HepG2 (cell line): ENCODE measurements around the gene MEX3D. TPM values are rescaled to one million over a fixed set of nuclear protein-coding genes. Genes with fewer than 3 reads are reported as not detected.

Experiments used
- ATAC-seq: fragments of 200-7000 bp; cut with Tn5 transposase; 3 replicates; pipeline ENCODE4 v1.9.1; 2020; ENCODE audit warnings: mild to moderate bottlenecking, moderate library complexity
- BruUV-seq: library from RNA; stranded (reverse); fragments of 400-500 nt; replicated peaks from 2 replicates; lab custom pipeline; 2021; lab: Mats Ljungman, UMichigan
- CTCF ChIA-PET: fragments of 300-600 bp; formaldehyde crosslinking; extraction: SDS; loops from one replicate; lab custom pipeline; 2021; ENCODE audit warnings: low total read pairs, inconsistent platforms, low intra/inter-chr PET ratio; lab: Yijun Ruan, JAX
- POLR2A ChIA-PET: fragments of 350-600 bp; sonication (Branson Sonifier 250); formaldehyde crosslinking; loops from one replicate; lab custom pipeline; 2020; ENCODE audit warnings: antibody characterized with exemption, inconsistent platforms; lab: Yijun Ruan, JAX
- DNase-seq: peaks from one replicate; pipeline ENCODE4 v3.0.0-alpha.2; 2015; ENCODE audit warnings: low spot score
- FAIRE-seq: peaks from 3 replicates; lab custom pipeline; 2011; peaks lifted over from hg19 to GRCh38; lab: Jason Lieb, UNC
- H2AFZ ChIP-seq: one replicate; pipeline ENCODE4 v1.6.1; 2011; ENCODE audit warnings: low read length, inconsistent platforms
- H3K27ac ChIP-seq: fragments of 300-600 bp; 3 replicates; pipeline ENCODE4 v1.8.0; 2011; ENCODE audit warnings: mixed run types, mild to moderate bottlenecking, mixed read lengths, low read length, inconsistent platforms; ENCODE audit not compliant: insufficient read depth; ENCODE audit errors: extremely low read length
- H3K27me3 ChIP-seq, 2 experiments: fragments of 200-600 bp in 1 of 2; 2 replicates in 1 of 2; 3 replicates in 1 of 2; pipeline versions ENCODE4 v1.6.0 to v1.8.0; 2011; ENCODE audit warnings: low read length in 2 of 2, mild to moderate bottlenecking in 2 of 2, moderate library complexity in 2 of 2, inconsistent platforms in 1 of 2; ENCODE audit not compliant: insufficient read depth in 2 of 2, control insufficient read depth in 1 of 2
- H3K36me3 ChIP-seq, 2 experiments: fragments of 200-600 bp in 1 of 2; replicated peaks in 1 of 2; 2 replicates in 1 of 2; 3 replicates in 1 of 2; pipeline versions ENCODE4 v1.5.1 to v1.8.0; 2011; ENCODE audit warnings: low read length in 2 of 2, inconsistent platforms in 1 of 2; ENCODE audit not compliant: insufficient read depth in 2 of 2, control insufficient read depth in 1 of 2
- H3K4me1 ChIP-seq: 2 replicates; pipeline ENCODE4 v1.5.1; 2012; ENCODE audit warnings: low read length, inconsistent platforms; ENCODE audit not compliant: insufficient read depth
- H3K4me2 ChIP-seq: 2 replicates; pipeline ENCODE4 v1.6.0; 2011; ENCODE audit warnings: low read depth, low read length, inconsistent platforms
- H3K4me3 ChIP-seq, 3 experiments: fragments of 200-600 bp in 1 of 3; sonication (generic), shearing (Covaris generic) in 1 of 3; replicated peaks in 1 of 3; 2 replicates each; pipeline ENCODE4 v1.5.1; 2011 to 2016; ENCODE audit warnings: low read length in 3 of 3, inconsistent platforms in 2 of 3, low read depth in 2 of 3, mild to moderate bottlenecking in 2 of 3, control low read depth in 1 of 3, mixed read lengths in 1 of 3; ENCODE audit not compliant: insufficient read depth in 1 of 3
- H3K79me2 ChIP-seq: one replicate; pipeline ENCODE4 v1.6.1; 2011; ENCODE audit warnings: low read length, inconsistent platforms; ENCODE audit not compliant: insufficient read depth
- H3K9ac ChIP-seq: 2 replicates; pipeline ENCODE4 v1.6.0; 2011; ENCODE audit warnings: mild to moderate bottlenecking, low read depth, low read length, inconsistent platforms; ENCODE audit not compliant: insufficient read depth
- H3K9me3 ChIP-seq: 2 replicates; pipeline ENCODE4 v1.5.1; 2012; ENCODE audit warnings: mild to moderate bottlenecking, low read length
- H4K20me1 ChIP-seq: 2 replicates; pipeline ENCODE4 v1.6.0; 2011; ENCODE audit warnings: inconsistent platforms, mild to moderate bottlenecking, low read length, moderate library complexity; ENCODE audit not compliant: insufficient read depth
- CEBPB ChIP-seq: IDR thresholded peaks from 2 replicates; pipeline ENCODE4 v1.6.1; 2011; ENCODE audit warnings: low read depth, low read length, improper control_type of control experiment, borderline replicate concordance
- KLF16 ChIP-seq, 2 experiments: sonication (generic) in 1 of 2; formaldehyde crosslinking in 1 of 2; IDR thresholded peaks; 2 replicates each; pipeline versions ENCODE4 v1.6.1 to v1.8.0; 2016 to 2023; ENCODE audit warnings: missing genetic modification reagents in 2 of 2, missing compliant biosample characterization in 1 of 2
- SMC3 ChIP-seq: IDR thresholded peaks from 2 replicates; pipeline ENCODE4 v1.6.1; 2011; ENCODE audit warnings: low read length, improper control_type of control experiment
- ZNF510 ChIP-seq: sonication (generic); formaldehyde crosslinking; IDR thresholded peaks from 2 replicates; pipeline ENCODE4 v1.4.0; 2020; ENCODE audit warnings: low read depth, mild to moderate bottlenecking, missing genetic modification reagents
- ZNF644 ChIP-seq: IDR thresholded peaks from 2 replicates; pipeline ENCODE4 v1.6.1; 2016; ENCODE audit warnings: low read depth
- WGBS: methylation state at CpG from one replicate; pipeline ENCODE4 v1.1.6; 2017; ENCODE audit warnings: low lambda C conversion rate; 5-methylcytosine and 5-hydroxymethylcytosine counted together
- in situ Hi-C: cut with HindIII; loops from 2 replicates; pipeline ENCODE4 v1.10.0; 2017; ENCODE audit warnings: low pct_unique_long_range_greater_than_20kb; ENCODE audit not compliant: extremely low pct_ligation_motif_present
- intact Hi-C: fragments of 100-400 bp; cut with micrococcal nuclease; formaldehyde crosslinking; loops from one replicate; pipeline ENCODE4 v1.10.0; 2022; ENCODE audit not compliant: unreplicated experiment
- polyA plus RNA-seq, 8 experiments: library from polyadenylated mRNA; depleted of rRNA in 3 of 8; stranded (reverse) in 7 of 8; unstranded in 1 of 8; fragments of >200 nt; fragmentation: Illumina TruSeq in 4 of 8; extraction: Trizol in 4 of 8; gene quantifications; 2 replicates each; pipeline versions ENCODE4 v1.2.1 to v1.2.3, GENCODE V29; 2011 to 2016; ENCODE audit warnings: low read depth in 4 of 8, missing spikeins in 1 of 8, mixed read lengths in 1 of 8; ENCODE audit not compliant: insufficient read depth in 1 of 8
- total RNA-seq, 5 experiments: library from RNA; depleted of rRNA; stranded (reverse); fragments of >200 nt; fragmentation: Illumina TruSeq; extraction: Trizol; gene quantifications; 2 replicates each; pipeline ENCODE4 v1.2.3, GENCODE V29; 2016; ENCODE audit warnings: low read depth in 1 of 5
- TF ChIP-seq, protein P1 (sequence below), 2 experiments: IDR thresholded peaks; 2 replicates each; pipeline ENCODE4 v1.6.1; 2011 to 2012; ENCODE audit warnings: low read length in 2 of 2, borderline replicate concordance in 1 of 2, low read depth in 1 of 2, mild to moderate bottlenecking in 1 of 2, moderate library complexity in 1 of 2
- TF ChIP-seq, protein P2 (sequence below): IDR thresholded peaks from 2 replicates; pipeline ENCODE4 v1.4.0; 2020; ENCODE audit warnings: mild to moderate bottlenecking, missing genetic modification reagents
- TF ChIP-seq, protein P3 (sequence below): sonication (generic); formaldehyde crosslinking; IDR thresholded peaks from 2 replicates; pipeline ENCODE4 v1.4.0; 2020; ENCODE audit warnings: mild to moderate bottlenecking, low read depth, missing genetic modification reagents
- TF ChIP-seq, protein P4 (sequence below): sonication (generic); formaldehyde crosslinking; IDR thresholded peaks from 2 replicates; pipeline ENCODE4 v1.5.0; 2020; ENCODE audit warnings: missing genetic modification reagents
- TF ChIP-seq, protein P5 (sequence below): sonication (generic); formaldehyde crosslinking; IDR thresholded peaks from 2 replicates; pipeline ENCODE4 v1.5.0; 2020; ENCODE audit warnings: mild to moderate bottlenecking, missing genetic modification reagents

The MEX3D gene
- total and polyA plus RNA-seq, 2 of the 13 experiments (the other 11 are each of a cell fraction or from before 2014, with no cell fraction given) = 3.6 to 17.1 TPM

DNA sequence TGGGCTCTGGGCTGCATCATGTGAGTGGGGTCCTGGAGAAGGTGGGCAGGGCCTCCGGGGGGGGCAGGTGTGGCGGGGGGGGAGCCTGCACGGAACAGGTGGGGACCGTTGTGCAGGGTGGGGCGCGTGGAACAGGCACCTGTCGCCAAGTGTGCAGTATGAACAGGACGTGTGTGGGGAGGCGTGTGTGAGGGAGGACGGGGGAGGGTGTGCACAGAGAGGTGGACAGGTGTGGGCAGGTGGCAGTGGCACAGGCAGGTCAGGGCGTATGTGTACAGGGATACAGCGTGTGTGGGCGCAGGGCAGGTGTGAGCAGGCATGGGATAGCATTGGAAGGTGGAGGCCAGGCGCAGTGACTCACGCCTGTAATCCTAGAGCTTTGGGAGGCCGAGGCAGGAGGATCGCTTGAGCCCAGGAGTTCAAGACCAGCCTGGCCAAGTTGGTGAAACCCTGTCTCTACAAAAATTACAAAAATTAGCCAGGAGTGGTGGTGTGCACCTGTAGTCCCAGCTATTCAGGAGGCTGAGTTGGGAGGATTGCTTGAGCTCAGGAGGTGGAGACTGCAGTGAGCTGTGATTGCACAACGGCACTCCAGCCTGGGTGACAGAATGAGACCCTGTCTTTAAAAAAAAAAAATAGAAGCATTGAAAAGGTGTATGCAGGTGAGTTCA is 41.0 kb downstream of the MEX3D start:
- FAIRE-seq (no peak), DNase-seq (no peak), ATAC-seq (no peak)
- Histone ChIP-seq H3K27ac (no peak overlapping the region), H3K27me3 (peaks cover 27 to 58% of the 10 kb centered on the region in 2 experiments), H3K9ac (no peak overlapping the region), H3K4me1 (peaks cover 14% of the 10 kb centered on the region), H4K20me1 (no peaks in the 10 kb centered on the region), H3K79me2 (no peaks in the 10 kb centered on the region), H3K4me3 (no peak overlapping the region), H2AFZ (no peak overlapping the region), H3K36me3 (no peaks in the 10 kb centered on the region), H3K4me2 (no peak overlapping the region), H3K9me3 (no peaks in the 10 kb centered on the region)
- intact Hi-C loops (no loop called here), in situ Hi-C loops (no loop called here)
- ChIA-PET CTCF (no interaction called here), POLR2A (no interaction called here)
- WGBS = 30% methylated on average over 18 of the region's 18 CpGs
- BruUV-seq = no TSS peak
- TF ChIP-seq SMC3 = no peak
- TF ChIP-seq ZNF644 (CRISPR knock-in tag) = no peak
- TF ChIP-seq, protein P1, sequence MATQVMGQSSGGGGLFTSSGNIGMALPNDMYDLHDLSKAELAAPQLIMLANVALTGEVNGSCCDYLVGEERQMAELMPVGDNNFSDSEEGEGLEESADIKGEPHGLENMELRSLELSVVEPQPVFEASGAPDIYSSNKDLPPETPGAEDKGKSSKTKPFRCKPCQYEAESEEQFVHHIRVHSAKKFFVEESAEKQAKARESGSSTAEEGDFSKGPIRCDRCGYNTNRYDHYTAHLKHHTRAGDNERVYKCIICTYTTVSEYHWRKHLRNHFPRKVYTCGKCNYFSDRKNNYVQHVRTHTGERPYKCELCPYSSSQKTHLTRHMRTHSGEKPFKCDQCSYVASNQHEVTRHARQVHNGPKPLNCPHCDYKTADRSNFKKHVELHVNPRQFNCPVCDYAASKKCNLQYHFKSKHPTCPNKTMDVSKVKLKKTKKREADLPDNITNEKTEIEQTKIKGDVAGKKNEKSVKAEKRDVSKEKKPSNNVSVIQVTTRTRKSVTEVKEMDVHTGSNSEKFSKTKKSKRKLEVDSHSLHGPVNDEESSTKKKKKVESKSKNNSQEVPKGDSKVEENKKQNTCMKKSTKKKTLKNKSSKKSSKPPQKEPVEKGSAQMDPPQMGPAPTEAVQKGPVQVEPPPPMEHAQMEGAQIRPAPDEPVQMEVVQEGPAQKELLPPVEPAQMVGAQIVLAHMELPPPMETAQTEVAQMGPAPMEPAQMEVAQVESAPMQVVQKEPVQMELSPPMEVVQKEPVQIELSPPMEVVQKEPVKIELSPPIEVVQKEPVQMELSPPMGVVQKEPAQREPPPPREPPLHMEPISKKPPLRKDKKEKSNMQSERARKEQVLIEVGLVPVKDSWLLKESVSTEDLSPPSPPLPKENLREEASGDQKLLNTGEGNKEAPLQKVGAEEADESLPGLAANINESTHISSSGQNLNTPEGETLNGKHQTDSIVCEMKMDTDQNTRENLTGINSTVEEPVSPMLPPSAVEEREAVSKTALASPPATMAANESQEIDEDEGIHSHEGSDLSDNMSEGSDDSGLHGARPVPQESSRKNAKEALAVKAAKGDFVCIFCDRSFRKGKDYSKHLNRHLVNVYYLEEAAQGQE (IDR thresholded peaks at IDR 0.05; ENCODE audit: borderline replicate concordance in 1 of 2, low read depth in 1 of 2, low read length in 2 of 2) = no peak
- TF ChIP-seq KLF16 (CRISPR knock-in tag; IDR thresholded peaks at IDR 0.05) = no peak
- TF ChIP-seq ZNF510 (CRISPR knock-in tag) = no peak
- TF ChIP-seq, protein P2, sequence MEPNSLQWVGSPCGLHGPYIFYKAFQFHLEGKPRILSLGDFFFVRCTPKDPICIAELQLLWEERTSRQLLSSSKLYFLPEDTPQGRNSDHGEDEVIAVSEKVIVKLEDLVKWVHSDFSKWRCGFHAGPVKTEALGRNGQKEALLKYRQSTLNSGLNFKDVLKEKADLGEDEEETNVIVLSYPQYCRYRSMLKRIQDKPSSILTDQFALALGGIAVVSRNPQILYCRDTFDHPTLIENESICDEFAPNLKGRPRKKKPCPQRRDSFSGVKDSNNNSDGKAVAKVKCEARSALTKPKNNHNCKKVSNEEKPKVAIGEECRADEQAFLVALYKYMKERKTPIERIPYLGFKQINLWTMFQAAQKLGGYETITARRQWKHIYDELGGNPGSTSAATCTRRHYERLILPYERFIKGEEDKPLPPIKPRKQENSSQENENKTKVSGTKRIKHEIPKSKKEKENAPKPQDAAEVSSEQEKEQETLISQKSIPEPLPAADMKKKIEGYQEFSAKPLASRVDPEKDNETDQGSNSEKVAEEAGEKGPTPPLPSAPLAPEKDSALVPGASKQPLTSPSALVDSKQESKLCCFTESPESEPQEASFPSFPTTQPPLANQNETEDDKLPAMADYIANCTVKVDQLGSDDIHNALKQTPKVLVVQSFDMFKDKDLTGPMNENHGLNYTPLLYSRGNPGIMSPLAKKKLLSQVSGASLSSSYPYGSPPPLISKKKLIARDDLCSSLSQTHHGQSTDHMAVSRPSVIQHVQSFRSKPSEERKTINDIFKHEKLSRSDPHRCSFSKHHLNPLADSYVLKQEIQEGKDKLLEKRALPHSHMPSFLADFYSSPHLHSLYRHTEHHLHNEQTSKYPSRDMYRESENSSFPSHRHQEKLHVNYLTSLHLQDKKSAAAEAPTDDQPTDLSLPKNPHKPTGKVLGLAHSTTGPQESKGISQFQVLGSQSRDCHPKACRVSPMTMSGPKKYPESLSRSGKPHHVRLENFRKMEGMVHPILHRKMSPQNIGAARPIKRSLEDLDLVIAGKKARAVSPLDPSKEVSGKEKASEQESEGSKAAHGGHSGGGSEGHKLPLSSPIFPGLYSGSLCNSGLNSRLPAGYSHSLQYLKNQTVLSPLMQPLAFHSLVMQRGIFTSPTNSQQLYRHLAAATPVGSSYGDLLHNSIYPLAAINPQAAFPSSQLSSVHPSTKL (CRISPR knock-in tag) = no peak
- TF ChIP-seq, protein P3, sequence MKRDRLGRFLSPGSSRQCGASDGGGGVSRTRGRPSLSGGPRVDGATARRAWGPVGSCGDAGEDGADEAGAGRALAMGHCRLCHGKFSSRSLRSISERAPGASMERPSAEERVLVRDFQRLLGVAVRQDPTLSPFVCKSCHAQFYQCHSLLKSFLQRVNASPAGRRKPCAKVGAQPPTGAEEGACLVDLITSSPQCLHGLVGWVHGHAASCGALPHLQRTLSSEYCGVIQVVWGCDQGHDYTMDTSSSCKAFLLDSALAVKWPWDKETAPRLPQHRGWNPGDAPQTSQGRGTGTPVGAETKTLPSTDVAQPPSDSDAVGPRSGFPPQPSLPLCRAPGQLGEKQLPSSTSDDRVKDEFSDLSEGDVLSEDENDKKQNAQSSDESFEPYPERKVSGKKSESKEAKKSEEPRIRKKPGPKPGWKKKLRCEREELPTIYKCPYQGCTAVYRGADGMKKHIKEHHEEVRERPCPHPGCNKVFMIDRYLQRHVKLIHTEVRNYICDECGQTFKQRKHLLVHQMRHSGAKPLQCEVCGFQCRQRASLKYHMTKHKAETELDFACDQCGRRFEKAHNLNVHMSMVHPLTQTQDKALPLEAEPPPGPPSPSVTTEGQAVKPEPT = no peak
- TF ChIP-seq, protein P4, sequence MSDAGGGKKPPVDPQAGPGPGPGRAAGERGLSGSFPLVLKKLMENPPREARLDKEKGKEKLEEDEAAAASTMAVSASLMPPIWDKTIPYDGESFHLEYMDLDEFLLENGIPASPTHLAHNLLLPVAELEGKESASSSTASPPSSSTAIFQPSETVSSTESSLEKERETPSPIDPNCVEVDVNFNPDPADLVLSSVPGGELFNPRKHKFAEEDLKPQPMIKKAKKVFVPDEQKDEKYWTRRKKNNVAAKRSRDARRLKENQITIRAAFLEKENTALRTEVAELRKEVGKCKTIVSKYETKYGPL (CRISPR knock-in tag) = no peak
- peak; percentile 46; the same call in 1 of the 2 replicates for TF ChIP-seq CEBPB
- TF ChIP-seq, protein P5, sequence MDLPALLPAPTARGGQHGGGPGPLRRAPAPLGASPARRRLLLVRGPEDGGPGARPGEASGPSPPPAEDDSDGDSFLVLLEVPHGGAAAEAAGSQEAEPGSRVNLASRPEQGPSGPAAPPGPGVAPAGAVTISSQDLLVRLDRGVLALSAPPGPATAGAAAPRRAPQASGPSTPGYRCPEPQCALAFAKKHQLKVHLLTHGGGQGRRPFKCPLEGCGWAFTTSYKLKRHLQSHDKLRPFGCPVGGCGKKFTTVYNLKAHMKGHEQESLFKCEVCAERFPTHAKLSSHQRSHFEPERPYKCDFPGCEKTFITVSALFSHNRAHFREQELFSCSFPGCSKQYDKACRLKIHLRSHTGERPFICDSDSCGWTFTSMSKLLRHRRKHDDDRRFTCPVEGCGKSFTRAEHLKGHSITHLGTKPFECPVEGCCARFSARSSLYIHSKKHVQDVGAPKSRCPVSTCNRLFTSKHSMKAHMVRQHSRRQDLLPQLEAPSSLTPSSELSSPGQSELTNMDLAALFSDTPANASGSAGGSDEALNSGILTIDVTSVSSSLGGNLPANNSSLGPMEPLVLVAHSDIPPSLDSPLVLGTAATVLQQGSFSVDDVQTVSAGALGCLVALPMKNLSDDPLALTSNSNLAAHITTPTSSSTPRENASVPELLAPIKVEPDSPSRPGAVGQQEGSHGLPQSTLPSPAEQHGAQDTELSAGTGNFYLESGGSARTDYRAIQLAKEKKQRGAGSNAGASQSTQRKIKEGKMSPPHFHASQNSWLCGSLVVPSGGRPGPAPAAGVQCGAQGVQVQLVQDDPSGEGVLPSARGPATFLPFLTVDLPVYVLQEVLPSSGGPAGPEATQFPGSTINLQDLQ (CRISPR knock-in tag) = no peak
